H9 (cell line): ENCODE results near the gene PEPD. TPM values are rescaled to one million over a fixed set of nuclear protein-coding genes. Genes with fewer than 3 reads are reported as not detected.
A peak's percentile ranks its signal among the peaks of the same experiment; 100 is the strongest.

Experiments
- DNase-seq: peaks from one replicate; pipeline ENCODE4 v3.0.0-alpha.2; 2017
- H2AFZ ChIP-seq: one replicate; pipeline ENCODE4 v1.6.1; 2013; ENCODE audit warnings: mild to moderate bottlenecking, low read length, control low read depth, moderate library complexity
- H2AK5ac ChIP-seq: 2 replicates; pipeline ENCODE4 v1.6.1; 2013; ENCODE audit warnings: low read length, control low read depth, mixed read lengths; ENCODE audit not compliant: insufficient read length
- H2BK120ac ChIP-seq: one replicate; pipeline ENCODE4 v1.6.1; 2013; ENCODE audit warnings: low read depth, mild to moderate bottlenecking, low read length, control low read depth, inconsistent platforms; ENCODE audit not compliant: poor library complexity, severe bottlenecking
- H2BK12ac ChIP-seq: 2 replicates; pipeline ENCODE4 v1.6.1; 2013; ENCODE audit warnings: low read length, control low read depth, mixed read lengths, low read depth; ENCODE audit not compliant: insufficient read length
- H2BK15ac ChIP-seq: 2 replicates; pipeline ENCODE4 v1.6.1; 2013; ENCODE audit warnings: low read depth, low read length, control low read depth
- H2BK20ac ChIP-seq: one replicate; pipeline ENCODE4 v1.6.1; 2013; ENCODE audit warnings: low read depth, mild to moderate bottlenecking, low read length, control low read depth, inconsistent platforms; ENCODE audit not compliant: poor library complexity, severe bottlenecking
- H2BK5ac ChIP-seq: 2 replicates; pipeline ENCODE4 v1.6.1; 2013; ENCODE audit warnings: low read length, control low read depth, mixed read lengths; ENCODE audit not compliant: insufficient read length
- H3K14ac ChIP-seq: 2 replicates; pipeline ENCODE4 v1.6.1; 2013; ENCODE audit warnings: low read length, control low read depth; ENCODE audit not compliant: insufficient read depth
- H3K18ac ChIP-seq: 2 replicates; pipeline ENCODE4 v1.6.1; 2013; ENCODE audit warnings: low read depth, mild to moderate bottlenecking, mixed read lengths, low read length, control low read depth; ENCODE audit not compliant: insufficient read length
- H3K23ac ChIP-seq: 2 replicates; pipeline ENCODE4 v1.6.1; 2013; ENCODE audit warnings: low read length, control low read depth, mixed read lengths, low read depth; ENCODE audit not compliant: insufficient read length
- H3K23me2 ChIP-seq: 2 replicates; pipeline ENCODE4 v1.6.1; 2013; ENCODE audit warnings: low read depth, mild to moderate bottlenecking, mixed read lengths, low read length, control low read depth; ENCODE audit not compliant: insufficient read length, poor library complexity, severe bottlenecking
- H3K27ac ChIP-seq: 2 replicates; pipeline ENCODE4 v1.5.1; 2013; ENCODE audit warnings: low read length, control low read depth, mixed read lengths, low read depth; ENCODE audit not compliant: insufficient read length
- H3K27me3 ChIP-seq: 2 replicates; pipeline ENCODE4 v1.6.1; 2013; ENCODE audit warnings: low read length, control low read depth, inconsistent platforms; ENCODE audit not compliant: insufficient read depth
- H3K4ac ChIP-seq: 2 replicates; pipeline ENCODE4 v1.6.1; 2013; ENCODE audit warnings: low read depth, mild to moderate bottlenecking, control low read depth, inconsistent platforms, low read length, moderate library complexity
- H3K4me1 ChIP-seq: 2 replicates; pipeline ENCODE4 v1.6.1; 2013; ENCODE audit warnings: low read length, control low read depth, inconsistent platforms; ENCODE audit not compliant: insufficient read depth
- H3K4me2 ChIP-seq: 2 replicates; pipeline ENCODE4 v1.6.1; 2013; ENCODE audit warnings: low read length, control low read depth, mixed read lengths; ENCODE audit not compliant: insufficient read length, insufficient read depth
- H3K56ac ChIP-seq: 2 replicates; pipeline ENCODE4 v1.6.1; 2013; ENCODE audit warnings: low read depth, mild to moderate bottlenecking, mixed read lengths, low read length, control low read depth; ENCODE audit not compliant: insufficient read length
- H3K79me1 ChIP-seq: 2 replicates; pipeline ENCODE4 v1.6.1; 2013; ENCODE audit warnings: low read depth, mild to moderate bottlenecking, moderate library complexity, low read length, control low read depth, inconsistent platforms; ENCODE audit not compliant: insufficient read depth, poor library complexity, severe bottlenecking
- H3K79me2 ChIP-seq: 2 replicates; pipeline ENCODE4 v1.6.1; 2013; ENCODE audit warnings: low read length, control low read depth, inconsistent platforms; ENCODE audit not compliant: insufficient read depth
- H3K9ac ChIP-seq: 2 replicates; pipeline ENCODE4 v1.6.1; 2013; ENCODE audit warnings: low read length, control low read depth, mixed read lengths; ENCODE audit not compliant: insufficient read length; ENCODE audit errors: extremely low read depth
- H3K9me3 ChIP-seq: one replicate; pipeline ENCODE4 v1.6.1; 2013; ENCODE audit warnings: low read depth, low read length, inconsistent platforms; ENCODE audit not compliant: control insufficient read depth
- H3T11ph ChIP-seq: one replicate; pipeline ENCODE4 v1.6.1; 2013; ENCODE audit warnings: mild to moderate bottlenecking, low read length, control low read depth, inconsistent platforms
- H4K20me1 ChIP-seq: one replicate; pipeline ENCODE4 v1.6.1; 2013; ENCODE audit not compliant: control insufficient read depth, insufficient read length, insufficient read depth
- H4K5ac ChIP-seq: 2 replicates; pipeline ENCODE4 v1.6.1; 2013; ENCODE audit warnings: low read depth, mild to moderate bottlenecking, mixed read lengths, low read length, control low read depth; ENCODE audit not compliant: insufficient read length
- H4K8ac ChIP-seq: replicated peaks from 2 replicates; pipeline ENCODE4 v1.6.1; 2013; ENCODE audit warnings: low read length, control low read depth, mixed read lengths, low read depth; ENCODE audit not compliant: insufficient read length
- H4K91ac ChIP-seq: 2 replicates; pipeline ENCODE4 v1.6.1; 2013; ENCODE audit warnings: low read depth, mild to moderate bottlenecking, moderate library complexity, mixed read lengths, low read length, control low read depth; ENCODE audit not compliant: insufficient read length
- H3K27ac Mint-ChIP-seq, 3 experiments: 2 replicates in 2 of 3; 3 replicates in 1 of 3; pipeline ENCODE4 v1.8.0; 2020 to 2021; ENCODE audit warnings: mixed read lengths in 3 of 3, mild to moderate bottlenecking in 1 of 3, moderate library complexity in 1 of 3
- H3K27me3 Mint-ChIP-seq: 2 replicates; pipeline ENCODE4 v1.8.0; 2021; ENCODE audit warnings: low read depth, mild to moderate bottlenecking, moderate library complexity, mixed read lengths
- H3K36me3 Mint-ChIP-seq, 3 experiments: 2 replicates in 2 of 3; 3 replicates in 1 of 3; pipeline ENCODE4 v1.8.0; 2020 to 2021; ENCODE audit warnings: low read depth in 3 of 3, mixed read lengths in 3 of 3; ENCODE audit not compliant: insufficient read depth in 1 of 3
- H3K4me1 Mint-ChIP-seq, 2 experiments: 2 replicates each; pipeline ENCODE4 v1.8.0; 2020; ENCODE audit warnings: mixed read lengths in 2 of 2
- H3K4me3 Mint-ChIP-seq, 2 experiments: 2 replicates in 1 of 2; 3 replicates in 1 of 2; pipeline ENCODE4 v1.8.0; 2020 to 2021; ENCODE audit warnings: mild to moderate bottlenecking in 2 of 2, mixed read lengths in 2 of 2, moderate library complexity in 1 of 2
- H3K9me3 Mint-ChIP-seq, 2 experiments: 2 replicates in 1 of 2; 3 replicates in 1 of 2; pipeline ENCODE4 v1.8.0; 2020; ENCODE audit warnings: mild to moderate bottlenecking in 2 of 2, mixed read lengths in 2 of 2, moderate library complexity in 1 of 2
- CTCF ChIP-seq: fragments of 200-600 bp; sonication (generic); conservative IDR thresholded peaks from 3 replicates; pipeline ENCODE4 v1.8.0; 2021; ENCODE audit warnings: antibody characterized with exemption, mild to moderate bottlenecking
- WGBS: extraction: QIAGEN DNeasy Blood & Tissue Kit; methylation state at CpG from one replicate; pipeline ENCODE4 v1.1.7; 2013; ENCODE audit warnings: missing lambda C conversion rate, low lambda C conversion rate, mixed read lengths; ENCODE audit not compliant: insufficient read length; ENCODE audit errors: extremely low coverage; 5-methylcytosine and 5-hydroxymethylcytosine counted together
- total RNA-seq: library from RNA; stranded (reverse); gene quantifications from 2 replicates; pipeline ENCODE4 v1.2.1, GENCODE V29; 2021

The PEPD gene
- total RNA-seq, 1 experiment from 2014 or later: 52.8 TPM

DNA sequence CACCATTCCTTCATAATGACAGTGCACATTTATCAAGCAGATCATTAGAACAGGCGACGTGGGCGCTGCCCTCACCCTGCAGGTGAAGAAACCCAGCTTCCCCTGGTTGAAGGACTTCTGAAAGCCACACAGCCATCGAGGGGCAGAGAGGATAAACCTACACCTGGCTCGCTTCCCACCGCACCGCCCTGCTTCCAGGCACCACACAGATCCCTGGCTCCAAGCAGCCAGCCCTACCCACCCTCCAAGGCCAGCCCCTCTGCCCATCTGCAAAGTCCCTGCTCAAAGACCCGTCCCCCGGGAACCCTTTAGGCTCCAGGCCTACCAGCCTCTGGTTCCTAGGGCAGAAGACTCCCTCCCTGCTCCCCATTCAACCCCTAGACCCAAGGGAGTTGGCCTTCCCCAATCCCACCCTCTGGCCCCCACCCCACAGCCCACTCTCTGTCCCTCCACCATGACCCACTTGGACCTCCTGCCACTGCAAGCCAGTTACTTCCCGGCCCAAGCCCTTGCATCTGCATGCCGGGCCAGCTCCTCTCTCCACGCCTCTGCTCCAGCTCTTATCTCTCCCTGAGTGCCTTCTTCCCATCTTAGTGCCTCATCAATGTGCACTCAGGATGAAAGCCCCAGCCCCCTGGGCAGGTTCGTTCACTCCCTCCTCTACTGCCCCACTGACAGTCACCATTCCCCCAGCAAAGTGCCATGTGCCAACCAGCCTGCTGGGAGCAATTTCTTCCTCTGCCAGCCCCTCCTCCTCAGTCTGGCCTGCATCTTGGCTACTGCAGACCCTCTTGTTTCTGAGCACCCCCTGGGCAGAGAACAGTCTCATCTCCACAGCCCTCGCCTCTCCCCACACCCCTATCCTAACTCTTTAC, 28.0 kb downstream of the PEPD start:
- no peak overlapping the region for H2AFZ ChIP-seq
- H2BK120ac ChIP-seq: no peak overlapping the region
- H3K27ac Mint-ChIP-seq: peak overlapping the region in 2 of 3 experiments; percentile 67 to 83; a peak in 3 of 7 replicates
- H2AK5ac ChIP-seq: no peak overlapping the region
- H4K91ac ChIP-seq: no peak overlapping the region
- no peaks in the 10 kb centered on the region for H4K20me1 ChIP-seq
- no peak overlapping the region for H3T11ph ChIP-seq
- H3K4ac ChIP-seq: no peak overlapping the region
- no CpG with 5 or more reads among the region's 14 CpGs for WGBS
- H3K4me1 ChIP-seq: no peaks in the 10 kb centered on the region
- H4K5ac ChIP-seq: no peak overlapping the region
- no peak for TF ChIP-seq CTCF
- H4K8ac ChIP-seq: no peak overlapping the region
- no peak overlapping the region for H3K4me3 Mint-ChIP-seq
- no peak overlapping the region for H3K9ac ChIP-seq
- H2BK12ac ChIP-seq: no peak overlapping the region
- no peak overlapping the region for H2BK15ac ChIP-seq
- H3K27ac ChIP-seq: no peak overlapping the region
- no peaks in the 10 kb centered on the region for H3K79me1 ChIP-seq
- no peak overlapping the region for H3K18ac ChIP-seq
- H3K36me3 Mint-ChIP-seq: peaks cover 0 to 4% (median 0%) of the 10 kb centered on the region in 3 experiments; a peak in 3 of 7 replicates
- H3K23me2 ChIP-seq: no peaks in the 10 kb centered on the region
- no peaks in the 10 kb centered on the region for H3K4me1 Mint-ChIP-seq
- no peaks in the 10 kb centered on the region for H3K27me3 ChIP-seq
- no peaks in the 10 kb centered on the region for H3K79me2 ChIP-seq
- H3K4me2 ChIP-seq: no peak overlapping the region
- no peaks in the 10 kb centered on the region for H3K9me3 ChIP-seq
- no peak overlapping the region for H3K56ac ChIP-seq
- H3K23ac ChIP-seq: no peak overlapping the region
- no peak overlapping the region for H2BK5ac ChIP-seq
- no peaks in the 10 kb centered on the region for H3K27me3 Mint-ChIP-seq
- H3K9me3 Mint-ChIP-seq: no peaks in the 10 kb centered on the region
- no peak overlapping the region for H3K14ac ChIP-seq
- DNase-seq: no peak
- H2BK20ac ChIP-seq: no peak overlapping the region
